ENCODE measurements around the gene ZBP1. TPM values are rescaled to one million over a fixed set of nuclear protein-coding genes. Genes with fewer than 3 reads are reported as not detected.

The ZBP1 gene
- total and polyA plus RNA-seq, 5 donors from 2014 or later: 12.4 to 67.0 (median 24.8) TPM

- Histone ChIP-seq H3K27ac (ENCODE audit: insufficient read depth, low read length, poor library complexity, severe bottlenecking) (no peak overlapping the region), H3K4me1 (ENCODE audit: control insufficient read depth, insufficient read depth, low read length, poor library complexity, severe bottlenecking) (no peaks in the 10 kb centered on the region), H3K9me3 (ENCODE audit: control insufficient read depth in 2 of 2, low read length in 2 of 2) (no peaks in the 10 kb centered on the region), H3K27me3 (ENCODE audit: control insufficient read depth, insufficient read depth, low read length) (no peaks in the 10 kb centered on the region), H3K36me3 (ENCODE audit: control insufficient read depth, insufficient read depth, low read length) (no peaks in the 10 kb centered on the region), H3K4me3 (ENCODE audit: low read depth, low read length) (no peak overlapping the region)
- Mint-ChIP-seq H3K9me3 (peaks cover 0 to 4% (median 0%) of the 10 kb centered on the region in 7 donors), H3K4me3 (no peak overlapping the region), H3K36me3 (no peaks in the 10 kb centered on the region), H3K27me3 (peaks cover 14% of the 10 kb centered on the region), H3K4me1 (peaks cover 0 to 6% (median 3%) of the 10 kb centered on the region in 4 donors), H3K27ac (peak overlapping the region in 1 of 3 donors; percentile 23)
- DNase-seq: no peak
- no peak for ATAC-seq (ENCODE audit: low read depth in 2 of 2)
Measured at GRCh38 chr20:57590485-57591288, 29.5 kb downstream of the ZBP1 start.

GRCh38 chr20:57589728-57590484 is 30.3 kb downstream of the ZBP1 start:
- Mint-ChIP-seq H3K27me3 (peaks cover 20% of the 10 kb centered on the region), H3K36me3 (no peaks in the 10 kb centered on the region), H3K4me1 (peaks cover 0 to 6% (median 3%) of the 10 kb centered on the region in 4 donors), H3K27ac (no peak overlapping the region), H3K9me3 (peaks cover 0 to 4% (median 0%) of the 10 kb centered on the region in 7 donors), H3K4me3 (no peak overlapping the region)
- Histone ChIP-seq H3K9me3 (ENCODE audit: control insufficient read depth in 2 of 2, low read length in 2 of 2) (no peaks in the 10 kb centered on the region), H3K36me3 (ENCODE audit: control insufficient read depth, insufficient read depth, low read length) (no peaks in the 10 kb centered on the region), H3K27ac (ENCODE audit: insufficient read depth, low read length, poor library complexity, severe bottlenecking) (no peak overlapping the region), H3K27me3 (ENCODE audit: control insufficient read depth, insufficient read depth, low read length) (no peaks in the 10 kb centered on the region), H3K4me1 (ENCODE audit: control insufficient read depth, insufficient read depth, low read length, poor library complexity, severe bottlenecking) (no peaks in the 10 kb centered on the region), H3K4me3 (ENCODE audit: low read depth, low read length) (no peak overlapping the region)
- DNase-seq (no peak), ATAC-seq (ENCODE audit: low read depth in 2 of 2) (no peak)

- Histone ChIP-seq H3K4me3 (ENCODE audit: low read depth, low read length) (no peak overlapping the region), H3K4me1 (ENCODE audit: control insufficient read depth, insufficient read depth, low read length, poor library complexity, severe bottlenecking) (no peaks in the 10 kb centered on the region), H3K27ac (ENCODE audit: insufficient read depth, low read length, poor library complexity, severe bottlenecking) (no peak overlapping the region), H3K27me3 (ENCODE audit: control insufficient read depth, insufficient read depth, low read length) (no peaks in the 10 kb centered on the region), H3K36me3 (ENCODE audit: control insufficient read depth, insufficient read depth, low read length) (no peaks in the 10 kb centered on the region), H3K9me3 (ENCODE audit: control insufficient read depth in 2 of 2, low read length in 2 of 2) (no peaks in the 10 kb centered on the region)
- DNase-seq: no peak
- H3K27ac Mint-ChIP-seq: peak overlapping the region in 1 of 3 donors; percentile 14
- no peak overlapping the region for H3K4me3 Mint-ChIP-seq
- H3K4me1 Mint-ChIP-seq: peaks cover 0 to 2% (median under 1%) of the 10 kb centered on the region in 4 donors
- no peaks in the 10 kb centered on the region for H3K36me3 Mint-ChIP-seq
- peaks cover 0 to 5% (median 0%) of the 10 kb centered on the region in 7 donors for H3K9me3 Mint-ChIP-seq
- ATAC-seq (ENCODE audit: low read depth in 2 of 2): no peak
- H3K27me3 Mint-ChIP-seq: peaks cover 20% of the 10 kb centered on the region
Measured at GRCh38 chr20:57589123-57589727, 31.0 kb downstream of the ZBP1 start.

GRCh38 chr20:57588596-57588995 is 31.6 kb downstream of the ZBP1 start:
- Mint-ChIP-seq H3K36me3 (no peaks in the 10 kb centered on the region), H3K9me3 (peaks cover 0 to 5% (median 0%) of the 10 kb centered on the region in 7 donors), H3K27me3 (peaks cover 21% of the 10 kb centered on the region), H3K27ac (no peak overlapping the region), H3K4me1 (peaks cover 0 to 2% (median 0%) of the 10 kb centered on the region in 4 donors), H3K4me3 (no peak overlapping the region)
- H3K27me3 ChIP-seq (ENCODE audit: control insufficient read depth, insufficient read depth, low read length): no peaks in the 10 kb centered on the region
- H3K27ac ChIP-seq (ENCODE audit: insufficient read depth, low read length, poor library complexity, severe bottlenecking): no peak overlapping the region
- no peaks in the 10 kb centered on the region for H3K9me3 ChIP-seq (ENCODE audit: control insufficient read depth in 2 of 2, low read length in 2 of 2)
- no peak overlapping the region for H3K4me3 ChIP-seq (ENCODE audit: low read depth, low read length)
- DNase-seq: no peak
- H3K4me1 ChIP-seq (ENCODE audit: control insufficient read depth, insufficient read depth, low read length, poor library complexity, severe bottlenecking): no peaks in the 10 kb centered on the region
- no peaks in the 10 kb centered on the region for H3K36me3 ChIP-seq (ENCODE audit: control insufficient read depth, insufficient read depth, low read length)
- no peak for ATAC-seq (ENCODE audit: low read depth in 2 of 2)

GRCh38 chr20:57587989-57588377 is 32.2 kb downstream of the ZBP1 start:
- ATAC-seq (ENCODE audit: low read depth in 2 of 2): no peak
- H3K9me3 ChIP-seq (ENCODE audit: control insufficient read depth in 2 of 2, low read length in 2 of 2): no peaks in the 10 kb centered on the region
- no peaks in the 10 kb centered on the region for H3K4me1 ChIP-seq (ENCODE audit: control insufficient read depth, insufficient read depth, low read length, poor library complexity, severe bottlenecking)
- no peaks in the 10 kb centered on the region for H3K27me3 ChIP-seq (ENCODE audit: control insufficient read depth, insufficient read depth, low read length)
- H3K27me3 Mint-ChIP-seq: peaks cover 21% of the 10 kb centered on the region
- H3K36me3 Mint-ChIP-seq: no peaks in the 10 kb centered on the region
- H3K4me3 ChIP-seq (ENCODE audit: low read depth, low read length): no peak overlapping the region
- no peaks in the 10 kb centered on the region for H3K4me1 Mint-ChIP-seq
- H3K27ac ChIP-seq (ENCODE audit: insufficient read depth, low read length, poor library complexity, severe bottlenecking): no peak overlapping the region
- H3K36me3 ChIP-seq (ENCODE audit: control insufficient read depth, insufficient read depth, low read length): no peaks in the 10 kb centered on the region
- no peak overlapping the region for H3K27ac Mint-ChIP-seq
- no peak overlapping the region for H3K4me3 Mint-ChIP-seq
- DNase-seq: no peak
- H3K9me3 Mint-ChIP-seq: peaks cover 0 to 5% (median 0%) of the 10 kb centered on the region in 7 donors

GRCh38 chr20:57587278-57587988 is 32.8 kb downstream of the ZBP1 start:
- no peak for ATAC-seq (ENCODE audit: low read depth in 2 of 2)
- Mint-ChIP-seq H3K4me3 (no peak overlapping the region), H3K9me3 (peaks cover 0 to 5% (median 0%) of the 10 kb centered on the region in 7 donors), H3K36me3 (no peaks in the 10 kb centered on the region), H3K4me1 (no peaks in the 10 kb centered on the region), H3K27ac (no peak overlapping the region), H3K27me3 (peaks cover 22% of the 10 kb centered on the region)
- H3K4me3 ChIP-seq (ENCODE audit: low read depth, low read length): no peak overlapping the region
- no peaks in the 10 kb centered on the region for H3K9me3 ChIP-seq (ENCODE audit: control insufficient read depth in 2 of 2, low read length in 2 of 2)
- no peak for DNase-seq
- no peaks in the 10 kb centered on the region for H3K36me3 ChIP-seq (ENCODE audit: control insufficient read depth, insufficient read depth, low read length)
- no peaks in the 10 kb centered on the region for H3K4me1 ChIP-seq (ENCODE audit: control insufficient read depth, insufficient read depth, low read length, poor library complexity, severe bottlenecking)
- no peak overlapping the region for H3K27ac ChIP-seq (ENCODE audit: insufficient read depth, low read length, poor library complexity, severe bottlenecking)
- H3K27me3 ChIP-seq (ENCODE audit: control insufficient read depth, insufficient read depth, low read length): no peaks in the 10 kb centered on the region

GRCh38 chr20:57586943-57587277 is 33.3 kb downstream of the ZBP1 start:
- no peaks in the 10 kb centered on the region for H3K4me1 ChIP-seq (ENCODE audit: control insufficient read depth, insufficient read depth, low read length, poor library complexity, severe bottlenecking)
- H3K36me3 ChIP-seq (ENCODE audit: control insufficient read depth, insufficient read depth, low read length): no peaks in the 10 kb centered on the region
- no peak overlapping the region for H3K27ac ChIP-seq (ENCODE audit: insufficient read depth, low read length, poor library complexity, severe bottlenecking)
- Mint-ChIP-seq H3K9me3 (peaks cover 0 to 5% (median 0%) of the 10 kb centered on the region in 7 donors), H3K36me3 (no peaks in the 10 kb centered on the region), H3K27me3 (peaks cover 27% of the 10 kb centered on the region), H3K4me1 (no peaks in the 10 kb centered on the region), H3K4me3 (no peak overlapping the region), H3K27ac (no peak overlapping the region)
- no peak overlapping the region for H3K4me3 ChIP-seq (ENCODE audit: low read depth, low read length)
- ATAC-seq (ENCODE audit: low read depth in 2 of 2) (no peak), DNase-seq (no peak)
- no peaks in the 10 kb centered on the region for H3K9me3 ChIP-seq (ENCODE audit: control insufficient read depth in 2 of 2, low read length in 2 of 2)
- no peaks in the 10 kb centered on the region for H3K27me3 ChIP-seq (ENCODE audit: control insufficient read depth, insufficient read depth, low read length)

Measured in CD4-positive, CD25-positive, alpha-beta regulatory T cell (primary cell).